Coronary artery (tissue), 2 donors: Measurements from ENCODE around the gene TREML2.
"Not testable (repeated sequence)": the region's sequence is repeated elsewhere in the genome, so short reads cannot be mapped to it uniquely, and the experiment has no call there.

Experiments
- DNase-seq: peaks from one replicate; pipeline ENCODE4 v3.0.0-alpha.2; 2017; ENCODE audit warnings: low spot score
- H3K27ac ChIP-seq, 2 donors: fragments of 200-600 bp; sonication (generic); one replicate each; pipeline ENCODE4 v1.5.1; 2016 to 2019
- H3K4me3 ChIP-seq: fragments of 200-600 bp; sonication (generic); 2 replicates; pipeline ENCODE4 v1.5.1; 2016; ENCODE audit warnings: mild to moderate bottlenecking, moderate library complexity
- TF ChIP-seq, protein P1 (sequence below): fragments of 200-600 bp; sonication (generic); IDR thresholded peaks from one replicate; pipeline ENCODE4 v1.5.1; 2019; ENCODE audit warnings: antibody characterized with exemption

TREML2 gene

GRCh38 chr6:41193884-41194283 lies 7.1 kb downstream of the TREML2 start:
- Histone ChIP-seq H3K27ac (no peak overlapping the region), H3K4me3 (no peak overlapping the region)
- no peak for DNase-seq
- TF ChIP-seq, protein P1, sequence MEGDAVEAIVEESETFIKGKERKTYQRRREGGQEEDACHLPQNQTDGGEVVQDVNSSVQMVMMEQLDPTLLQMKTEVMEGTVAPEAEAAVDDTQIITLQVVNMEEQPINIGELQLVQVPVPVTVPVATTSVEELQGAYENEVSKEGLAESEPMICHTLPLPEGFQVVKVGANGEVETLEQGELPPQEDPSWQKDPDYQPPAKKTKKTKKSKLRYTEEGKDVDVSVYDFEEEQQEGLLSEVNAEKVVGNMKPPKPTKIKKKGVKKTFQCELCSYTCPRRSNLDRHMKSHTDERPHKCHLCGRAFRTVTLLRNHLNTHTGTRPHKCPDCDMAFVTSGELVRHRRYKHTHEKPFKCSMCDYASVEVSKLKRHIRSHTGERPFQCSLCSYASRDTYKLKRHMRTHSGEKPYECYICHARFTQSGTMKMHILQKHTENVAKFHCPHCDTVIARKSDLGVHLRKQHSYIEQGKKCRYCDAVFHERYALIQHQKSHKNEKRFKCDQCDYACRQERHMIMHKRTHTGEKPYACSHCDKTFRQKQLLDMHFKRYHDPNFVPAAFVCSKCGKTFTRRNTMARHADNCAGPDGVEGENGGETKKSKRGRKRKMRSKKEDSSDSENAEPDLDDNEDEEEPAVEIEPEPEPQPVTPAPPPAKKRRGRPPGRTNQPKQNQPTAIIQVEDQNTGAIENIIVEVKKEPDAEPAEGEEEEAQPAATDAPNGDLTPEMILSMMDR = no peak

GRCh38 chr6:41193171-41193734 lies 7.7 kb downstream of the TREML2 start:
- Histone ChIP-seq H3K4me3 (no peak overlapping the region), H3K27ac (no peak overlapping the region)
- no peak for DNase-seq
- TF ChIP-seq, protein P1 = no peak

DNA sequence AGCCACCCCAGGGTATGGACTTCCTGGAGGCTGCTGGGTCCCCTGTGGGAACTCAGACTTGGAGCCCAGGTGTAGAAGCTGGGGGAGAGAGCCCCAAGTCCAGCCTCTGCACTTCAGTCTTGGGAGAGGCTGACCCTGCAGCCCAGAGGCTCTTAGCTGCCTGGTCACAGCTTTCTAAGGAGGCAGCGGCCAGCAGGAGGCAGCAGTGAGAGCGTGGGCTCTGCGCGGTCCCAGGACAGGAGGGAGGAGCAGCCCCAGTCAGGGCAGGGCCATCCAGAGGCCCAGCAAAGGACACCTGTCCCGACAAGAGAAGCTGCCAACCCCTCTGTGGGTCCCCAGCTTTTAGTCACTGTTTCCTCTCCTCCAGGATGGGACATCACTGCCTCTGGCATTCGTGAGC lies 9.4 kb downstream of the TREML2 start:
- DNase-seq = no peak
- H3K4me3 ChIP-seq = no peak overlapping the region
- TF ChIP-seq, protein P1 = no peak
- H3K27ac ChIP-seq = no peak overlapping the region

DNA sequence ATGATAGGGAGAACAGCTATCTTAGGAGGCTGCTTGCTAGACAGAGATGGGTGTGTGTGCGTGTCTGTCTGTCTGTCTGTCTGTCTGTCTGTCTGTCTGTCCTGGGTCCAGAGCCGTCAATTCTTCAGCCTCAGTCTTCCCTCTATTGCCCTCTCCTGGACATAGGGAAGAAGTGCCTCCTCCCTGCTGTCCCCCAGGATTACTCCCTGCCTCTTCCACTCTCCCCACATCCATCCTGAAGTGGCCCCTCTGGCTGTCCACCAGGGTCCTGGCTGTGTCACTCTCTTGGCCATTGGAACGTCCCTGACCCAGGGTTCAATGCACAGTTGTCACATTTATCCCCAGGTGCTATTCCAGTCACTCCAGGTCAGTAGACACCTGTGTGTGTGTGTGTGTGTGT lies 10.2 kb downstream of the TREML2 start:
- H3K27ac ChIP-seq = no peak overlapping the region
- TF ChIP-seq, protein P1 = no peak
- no peak overlapping the region for H3K4me3 ChIP-seq
- DNase-seq = no peak

DNA sequence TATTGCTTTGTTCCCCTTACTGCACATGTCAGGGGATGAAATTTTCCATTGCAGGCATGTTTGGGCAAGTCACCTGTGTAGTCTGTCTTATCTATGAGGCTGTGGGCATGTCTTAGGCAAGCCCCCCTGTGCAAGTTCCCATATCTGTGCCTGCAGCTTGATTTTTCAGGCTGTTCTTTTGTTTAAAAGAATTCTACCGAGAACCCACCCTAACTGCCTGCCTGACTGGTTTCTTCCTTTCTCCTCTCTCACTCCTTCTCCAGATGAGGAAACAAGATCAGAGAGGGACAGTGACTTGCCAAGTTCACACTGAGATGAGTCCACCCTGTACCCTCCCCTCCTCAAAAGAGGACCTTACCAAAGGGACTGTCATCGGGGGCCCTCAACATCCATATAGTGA lies 11.0 kb downstream of the TREML2 start:
- no peak overlapping the region for H3K27ac ChIP-seq
- TF ChIP-seq, protein P1 = no peak
- H3K4me3 ChIP-seq = no peak overlapping the region
- no peak for DNase-seq

DNA sequence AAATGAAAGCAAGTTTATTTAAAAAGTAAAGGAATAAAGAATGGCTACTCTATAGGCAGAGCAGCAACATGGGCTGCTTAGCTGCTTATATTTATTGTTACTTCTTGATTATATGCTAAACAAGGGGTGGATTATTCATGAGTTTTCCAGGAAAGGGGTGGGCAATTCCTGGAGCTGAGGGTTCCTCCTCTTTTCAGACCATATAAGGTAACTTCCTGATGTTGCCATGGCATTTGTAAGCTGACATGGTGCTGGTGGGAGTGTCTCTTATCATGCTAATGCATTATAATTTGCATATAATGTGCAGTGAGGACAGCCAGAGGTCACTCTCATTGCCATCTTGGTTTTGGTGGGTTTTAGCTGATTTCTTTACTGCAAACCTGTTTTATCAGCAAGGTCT lies 11.9 kb downstream of the TREML2 start:
- not testable (repeated sequence) for H3K27ac ChIP-seq, DNase-seq, H3K4me3 ChIP-seq

DNA sequence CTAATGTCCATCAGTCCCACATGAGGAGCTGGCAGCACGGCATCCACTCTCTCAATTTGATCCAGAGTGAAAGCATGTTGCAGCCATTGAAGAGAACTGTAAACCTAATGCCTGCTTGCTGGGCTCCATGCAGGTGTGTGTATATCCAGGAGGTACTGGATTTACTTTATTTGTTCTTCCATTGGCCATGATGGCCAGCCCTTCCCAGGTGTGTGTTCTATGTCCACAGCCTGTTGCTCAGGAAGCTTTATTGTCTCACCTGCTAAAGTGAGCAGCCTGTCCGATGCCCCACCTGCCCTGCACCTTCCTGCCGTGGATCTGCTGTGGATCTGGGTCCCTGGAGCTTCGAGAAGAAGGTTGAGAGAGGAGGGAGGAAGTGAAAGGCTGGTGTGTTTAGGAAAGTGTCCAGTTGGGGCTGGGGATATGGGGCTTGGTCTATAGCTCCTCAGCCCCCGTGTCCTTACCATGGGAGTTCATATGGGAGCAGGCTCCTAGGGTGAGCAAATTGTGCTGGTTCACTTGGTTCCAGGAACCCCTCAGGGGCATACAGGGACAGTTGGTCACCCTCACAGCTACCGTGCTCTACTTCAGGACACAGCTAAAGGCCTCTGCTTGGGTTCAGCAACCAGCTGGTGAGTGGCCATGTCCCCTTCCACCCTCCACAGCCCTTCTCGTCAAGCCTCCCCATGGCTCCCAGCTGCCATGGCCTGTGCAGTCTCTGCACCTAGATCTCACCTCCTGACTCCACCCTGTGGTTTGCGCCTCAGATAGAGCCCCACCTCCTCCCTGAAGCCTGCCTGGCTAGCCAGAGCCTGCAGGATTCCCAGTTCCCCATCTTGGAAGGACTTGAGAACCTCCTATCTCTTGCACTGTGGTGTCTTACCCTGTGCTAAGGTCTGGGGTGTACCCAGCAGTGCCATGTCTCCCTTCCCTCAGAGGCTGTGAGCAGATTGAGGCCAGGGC lies 12.7 kb downstream of the TREML2 start:
- Histone ChIP-seq H3K4me3 (no peak overlapping the region), H3K27ac (no peak overlapping the region)
- no peak for DNase-seq
- TF ChIP-seq, protein P1 = no peak
